HG02642 (cell line): ENCODE results near the gene ANAPC15.
A peak's percentile ranks its signal among the peaks of the same experiment; 100 is the strongest.

ENCODE experiments used
- ATAC-seq: cut with Tn5 transposase; IDR thresholded peaks from one replicate; pipeline ENCODE4 v1.9.1; 2021; ENCODE audit warnings: mild to moderate bottlenecking; ENCODE audit not compliant: unreplicated experiment, poor library complexity

Gene ANAPC15

DNA sequence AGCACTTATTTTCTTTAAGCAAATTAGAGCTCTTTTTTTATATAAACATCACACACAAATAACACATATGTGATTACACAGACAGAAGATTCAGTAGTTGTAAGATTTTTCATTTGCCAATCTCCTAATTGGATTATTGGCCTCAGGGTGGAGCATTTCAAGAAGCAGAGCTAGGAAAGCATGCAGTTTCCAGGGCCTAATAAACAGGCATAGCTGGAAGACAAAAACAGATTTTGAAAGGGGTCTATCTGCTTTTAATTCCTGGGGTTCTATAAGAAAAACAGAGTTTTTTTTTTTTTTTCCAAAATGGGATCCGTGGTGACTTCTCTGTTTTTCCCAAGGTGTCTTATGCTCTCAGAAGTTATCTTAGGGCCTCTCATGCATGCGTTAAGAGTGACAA, 15.4 kb upstream of the ANAPC15 start:
- ATAC-seq: no peak

DNA sequence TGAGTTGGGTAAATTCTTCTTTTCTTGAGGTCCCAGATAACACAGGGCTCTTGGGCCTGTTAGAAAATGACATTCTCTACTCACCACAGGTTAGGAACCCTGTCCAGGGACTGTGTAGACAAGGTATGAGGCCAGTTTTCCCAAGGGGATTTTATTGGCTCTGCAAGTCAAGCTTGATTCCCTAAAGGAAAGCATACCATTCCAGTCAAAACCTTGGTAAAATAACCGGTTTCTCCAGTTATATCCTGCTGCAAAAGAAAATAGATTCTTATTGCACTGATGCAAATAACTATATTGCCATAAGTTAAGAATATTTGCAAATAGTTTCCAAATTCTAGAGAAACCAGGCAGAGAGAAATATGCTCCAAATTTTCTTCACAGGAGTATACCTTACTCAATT, 13.5 kb upstream of the ANAPC15 start:
- ATAC-seq: no peak

DNA sequence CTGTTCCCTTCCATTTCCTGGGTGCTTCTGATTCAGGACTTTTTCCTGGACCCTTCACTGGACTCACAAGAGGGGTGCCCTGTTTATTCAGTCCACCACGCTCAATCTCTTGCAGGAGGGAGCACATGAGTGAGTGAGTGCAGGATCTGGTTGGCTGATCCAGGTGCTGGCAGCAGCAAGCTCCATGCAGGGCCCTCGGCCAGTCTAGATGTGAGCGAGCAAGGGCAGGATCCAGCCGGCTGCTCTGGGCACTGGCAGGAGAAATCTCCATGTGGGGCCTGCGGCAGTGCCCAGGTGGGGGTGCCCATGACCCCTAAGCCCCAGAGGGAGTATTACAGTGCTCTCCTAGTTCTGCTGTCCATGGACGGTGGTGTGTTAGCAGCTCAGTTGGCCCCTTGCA, 11.6 kb upstream of the ANAPC15 start:
- no peak for ATAC-seq

DNA sequence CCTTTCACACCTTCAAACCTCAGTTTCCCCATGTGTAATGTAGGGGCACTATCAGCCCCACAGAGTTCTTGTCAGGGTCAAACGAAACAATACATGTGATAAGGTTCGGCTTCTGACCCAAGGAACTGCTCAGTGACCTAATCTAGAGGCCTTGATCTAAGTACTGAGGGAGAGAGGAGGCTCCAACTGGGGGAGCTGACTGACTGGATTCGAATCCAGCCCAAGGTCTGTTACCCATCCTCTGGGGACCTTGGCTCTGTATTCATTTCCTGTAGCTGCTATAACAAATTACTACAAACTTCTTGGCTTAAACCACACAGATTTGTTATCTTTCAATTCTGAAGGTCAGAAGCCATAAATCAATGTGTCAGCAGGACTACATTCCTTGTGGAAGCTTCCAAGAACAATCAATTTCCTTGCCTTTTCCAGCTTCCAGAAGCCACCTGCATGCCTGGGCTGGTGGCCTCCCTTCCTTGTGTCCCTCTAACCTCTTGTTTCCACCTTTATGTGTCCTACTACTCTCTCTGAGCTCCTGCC, 10.7 kb upstream of the ANAPC15 start:
- ATAC-seq: no peak

DNA sequence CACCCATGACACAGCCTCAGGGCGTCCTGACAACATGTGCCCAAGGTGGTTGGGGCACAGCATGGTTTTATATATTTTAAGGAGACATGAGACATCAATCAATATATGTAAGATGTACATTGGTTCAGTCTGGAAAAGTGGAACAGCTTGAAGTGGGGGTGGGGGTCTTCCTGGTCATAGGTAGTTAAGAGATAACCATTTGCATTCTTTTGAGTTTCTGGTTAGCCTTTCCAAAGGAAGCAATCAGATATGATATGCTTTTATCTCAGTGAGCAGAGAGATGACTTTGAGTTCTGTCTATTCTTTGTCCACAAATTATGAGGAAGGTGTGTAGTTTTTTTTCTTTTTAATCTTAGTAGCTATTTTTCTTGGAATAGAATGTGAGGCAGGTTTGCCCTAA, 10.1 kb upstream of the ANAPC15 start:
- no peak for ATAC-seq

DNA sequence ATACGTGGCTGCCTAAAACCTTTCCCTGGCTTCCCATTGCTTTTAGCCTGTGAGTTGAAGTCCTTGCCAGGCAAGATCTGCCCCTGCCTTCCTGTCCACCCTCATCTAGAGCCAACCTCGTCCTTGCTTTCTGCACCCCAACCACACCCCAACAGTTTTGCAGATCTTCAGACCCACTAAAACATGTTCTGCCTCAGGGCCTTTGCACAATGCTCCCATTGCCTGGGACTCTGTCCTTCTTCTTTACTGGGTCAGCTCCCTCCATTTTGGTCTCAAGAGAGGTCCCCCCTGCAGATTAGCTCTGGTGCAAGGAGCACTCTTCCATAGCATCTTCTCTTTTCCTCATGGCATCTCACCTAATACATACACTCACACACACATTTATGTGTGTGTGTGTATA, 8.4 kb upstream of the ANAPC15 start:
- ATAC-seq: no peak

DNA sequence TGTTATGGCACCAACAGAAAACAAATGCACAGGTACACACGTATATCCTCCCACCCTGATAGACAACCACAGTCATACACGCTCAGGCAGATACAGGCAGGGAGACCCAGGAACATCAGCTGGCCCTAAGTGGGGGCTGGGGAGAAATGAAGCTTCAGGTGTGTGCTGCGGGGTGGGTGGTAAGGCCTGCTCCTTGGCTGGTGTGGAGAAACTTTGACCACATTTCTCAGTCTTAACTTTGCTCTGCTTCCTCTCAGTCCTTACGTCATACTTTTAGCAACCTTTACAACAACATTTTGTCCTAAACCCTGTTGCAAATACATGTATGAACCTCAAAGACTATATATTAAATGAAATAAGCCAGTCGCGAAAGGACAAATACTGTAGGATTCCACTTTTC, 6.7 kb upstream of the ANAPC15 start:
- no peak for ATAC-seq

DNA sequence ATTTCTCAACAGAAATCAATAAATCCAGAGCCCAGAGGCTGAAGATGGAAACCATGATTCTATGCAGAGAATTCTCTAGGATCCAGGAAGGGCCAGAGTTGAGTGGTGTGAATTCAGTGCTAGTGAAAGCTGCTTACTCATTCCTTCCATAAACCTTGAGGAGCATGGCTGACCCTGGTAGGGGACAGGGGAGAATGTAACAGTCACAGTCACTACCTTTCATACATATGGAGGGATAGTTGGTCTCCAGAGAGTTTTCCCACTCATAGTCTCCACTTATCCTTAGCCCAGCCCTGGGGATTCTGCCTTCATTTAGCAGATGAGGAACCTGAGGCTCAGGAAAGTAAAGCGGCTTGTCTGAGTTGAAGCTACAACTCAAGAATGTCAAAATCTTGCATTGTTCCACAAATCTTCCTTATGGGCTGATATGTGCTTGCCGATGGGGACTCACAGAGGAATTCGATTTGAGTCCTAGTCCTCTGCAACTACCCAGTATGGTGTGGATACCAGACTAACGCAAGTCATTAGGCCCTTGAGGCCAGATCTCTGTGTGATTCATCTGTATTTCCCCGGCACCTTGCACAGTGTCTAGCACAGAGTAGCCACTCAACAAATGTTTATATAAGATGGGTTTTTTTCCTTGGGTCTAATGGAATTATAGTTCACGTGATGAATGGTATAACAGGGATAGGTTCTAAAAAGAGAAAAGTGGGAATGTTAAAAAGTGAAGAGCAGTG, 3.7 kb upstream of the ANAPC15 start:
- ATAC-seq: no peak

DNA sequence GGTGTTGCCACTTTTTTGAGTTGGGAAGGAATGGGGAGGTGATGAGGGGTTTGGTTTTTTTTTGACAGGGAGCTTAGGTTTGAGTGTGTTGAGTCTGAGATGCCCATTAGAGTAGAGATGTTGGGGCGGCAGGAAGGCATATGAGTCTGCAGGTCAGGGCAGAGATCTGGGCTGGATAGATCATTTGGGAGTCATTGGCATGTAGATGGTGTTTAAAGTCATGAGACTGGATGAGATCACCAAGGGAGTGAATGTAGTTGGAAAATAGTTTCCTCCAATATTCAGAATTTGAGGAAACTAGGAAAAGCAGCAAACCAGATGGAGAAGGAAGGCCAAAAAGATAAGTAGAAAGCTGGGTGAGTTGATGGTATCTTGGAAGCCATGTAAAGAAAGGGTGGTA, 2.1 kb upstream of the ANAPC15 start:
- no peak for ATAC-seq

DNA sequence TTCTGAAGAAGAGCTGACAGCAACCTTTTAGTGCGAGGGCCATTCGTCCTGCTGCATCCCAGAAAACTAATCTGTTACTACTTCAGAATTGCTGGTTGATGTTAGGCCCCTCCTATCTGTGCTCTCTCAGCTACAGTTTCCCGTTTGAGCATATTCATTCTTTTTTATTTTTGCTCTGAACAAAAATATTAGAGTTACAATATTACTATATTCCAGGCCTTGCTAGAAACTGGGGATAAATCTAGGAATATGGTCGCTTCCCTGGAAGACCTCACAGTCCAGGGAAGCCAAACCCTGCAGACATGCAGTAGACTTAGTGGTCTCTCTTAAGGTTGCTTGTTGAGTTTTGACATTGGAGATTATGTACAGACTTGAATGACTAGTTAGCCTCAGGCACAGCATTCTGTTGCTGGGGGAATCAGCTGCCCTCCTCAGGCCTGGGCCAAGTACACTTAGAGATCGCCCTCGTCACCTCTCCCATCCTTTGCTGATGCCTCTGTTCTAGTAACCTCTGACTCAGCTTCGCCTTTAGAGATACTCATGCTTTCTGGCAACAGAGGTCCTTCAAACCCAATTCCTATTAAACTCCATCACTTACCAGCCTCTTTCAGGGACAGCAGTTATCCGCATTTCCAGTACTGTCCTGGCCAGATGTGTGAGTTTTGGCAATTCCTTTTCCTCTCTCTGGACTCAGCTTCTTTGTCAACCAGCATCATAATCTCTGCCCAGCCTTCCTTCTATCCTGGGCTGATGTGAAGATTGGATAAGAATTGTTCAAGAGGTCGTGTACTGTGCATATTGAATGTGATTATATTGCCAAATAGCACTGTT, 698 bp upstream of the ANAPC15 start:
- peak; percentile 3 for ATAC-seq

DNA sequence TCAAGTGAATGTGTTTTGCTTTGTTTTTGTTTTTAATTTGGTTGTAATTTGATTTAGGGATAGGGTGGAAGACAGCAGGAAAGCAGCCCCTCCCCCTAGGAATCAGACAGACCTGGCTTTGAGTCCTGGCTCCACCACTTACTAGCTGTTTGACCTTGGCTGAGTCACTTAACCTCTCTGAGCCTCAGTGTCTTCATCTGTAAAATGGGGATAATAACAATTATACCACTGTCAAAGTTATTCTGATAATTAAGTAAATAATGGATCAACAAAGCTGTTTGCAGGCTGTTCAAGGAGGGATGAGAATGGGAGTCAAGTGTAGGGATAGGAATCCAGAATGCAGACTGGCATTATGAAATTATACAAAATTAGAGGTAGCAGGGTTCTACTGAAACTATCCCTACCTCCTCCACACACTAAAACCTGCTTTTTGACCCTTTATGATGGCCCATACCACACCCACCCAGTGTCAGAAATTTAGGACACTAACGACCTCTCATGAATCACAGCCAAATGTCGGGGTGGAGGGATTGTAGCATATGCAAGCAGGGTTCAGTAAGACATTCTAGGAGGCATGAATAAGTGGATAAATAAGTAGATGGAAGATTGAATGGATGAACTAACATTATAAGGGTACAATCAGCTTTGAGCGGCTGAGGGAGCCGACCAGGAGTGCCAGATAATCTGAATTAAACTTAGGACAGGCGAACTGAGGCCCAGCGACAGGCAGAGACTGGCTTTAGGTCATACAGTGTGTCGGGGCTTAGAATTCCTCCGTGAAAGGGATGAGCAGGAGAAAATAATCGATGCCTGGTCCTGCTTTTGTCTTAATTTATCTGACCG, 974 bp downstream of the ANAPC15 start:
- ATAC-seq: peak; percentile 2

DNA sequence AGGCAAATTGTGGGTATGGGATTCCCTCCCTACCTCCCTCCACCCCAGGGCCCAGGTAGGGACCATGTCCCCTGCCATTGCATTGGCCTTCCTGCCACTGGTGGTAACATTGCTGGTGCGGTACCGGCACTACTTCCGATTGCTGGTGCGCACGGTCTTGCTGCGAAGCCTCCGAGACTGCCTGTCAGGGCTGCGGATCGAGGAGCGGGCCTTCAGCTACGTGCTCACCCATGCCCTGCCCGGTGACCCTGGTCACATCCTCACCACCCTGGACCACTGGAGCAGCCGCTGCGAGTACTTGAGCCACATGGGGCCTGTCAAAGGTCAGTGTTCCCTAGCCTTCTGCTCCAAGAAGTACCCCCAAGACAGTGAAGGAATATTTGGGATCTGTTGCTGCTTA, 6.6 kb downstream of the ANAPC15 start, which contains the start of gene TOMT:
Gene TOMT, plus strand, starts transcription at position 37 of the 400 bp plus-strand sequence. Its CDS starts 28 bp downstream, at position 65.
- no peak for ATAC-seq

DNA sequence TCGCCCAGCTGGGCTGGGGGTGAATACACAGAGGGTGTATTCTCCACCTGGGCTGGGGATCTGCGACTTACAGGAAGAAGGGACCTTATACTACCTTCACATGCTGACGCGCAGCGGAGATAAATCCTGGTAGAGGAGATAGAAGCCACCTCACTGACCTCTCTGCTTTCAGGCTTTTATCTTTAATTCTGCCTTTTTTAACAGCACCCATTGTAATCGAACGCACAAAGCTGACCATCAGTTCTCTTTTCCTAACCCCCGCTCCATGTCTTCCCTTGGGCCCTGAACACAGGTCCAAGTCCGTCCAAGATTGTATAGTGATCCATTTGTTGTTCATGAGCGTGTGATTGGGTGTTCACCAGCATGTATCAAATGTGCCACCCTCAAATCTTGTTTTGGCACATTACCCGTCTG, 8.7 kb downstream of the ANAPC15 start:
- ATAC-seq: no peak

DNA sequence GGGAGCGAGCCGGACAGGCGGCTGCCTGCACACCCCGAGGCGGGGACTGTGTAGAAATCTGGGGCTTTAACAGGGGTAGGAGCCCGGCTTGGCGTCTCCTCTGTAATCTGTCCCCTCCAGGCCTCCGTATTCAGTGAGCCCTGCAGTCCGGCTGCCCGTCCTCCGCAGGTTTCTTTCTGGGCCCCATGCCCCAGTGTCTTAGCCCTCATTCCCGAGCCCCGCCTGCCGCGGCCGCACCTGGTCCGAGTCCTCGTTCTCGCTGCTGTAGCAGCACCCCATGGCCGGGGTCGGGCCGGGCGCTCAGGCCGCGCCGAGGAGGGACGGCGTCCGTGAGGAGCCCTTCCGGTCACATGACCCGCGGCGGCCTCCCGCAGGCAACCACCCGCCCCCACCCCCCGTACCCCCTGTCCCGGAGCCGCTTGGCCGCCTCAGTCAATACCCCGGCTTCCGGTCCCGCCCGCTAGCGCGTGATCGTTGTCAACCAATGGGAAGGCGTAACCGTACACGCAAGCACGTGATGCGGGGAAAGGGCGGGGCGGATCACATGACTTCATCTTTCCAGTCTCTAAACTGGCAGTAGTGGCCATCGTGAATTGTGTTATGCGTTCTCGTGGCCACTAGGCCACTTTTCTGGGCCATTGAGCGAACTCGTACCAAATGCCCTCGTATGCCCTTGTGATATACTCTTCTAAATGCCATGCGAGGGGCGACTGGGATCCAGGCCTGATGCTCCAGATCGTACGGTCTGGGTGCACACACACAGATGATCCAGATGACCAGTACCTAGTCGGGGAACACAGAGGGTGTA, 9.3 kb downstream of the ANAPC15 start, which contains the start of gene LAMTOR1:
Gene LAMTOR1, minus strand, starts transcription at position 352 of the 808 bp plus-strand sequence. Its CDS starts 73 bp downstream, at position 279.
- peak; percentile 93 for ATAC-seq

DNA sequence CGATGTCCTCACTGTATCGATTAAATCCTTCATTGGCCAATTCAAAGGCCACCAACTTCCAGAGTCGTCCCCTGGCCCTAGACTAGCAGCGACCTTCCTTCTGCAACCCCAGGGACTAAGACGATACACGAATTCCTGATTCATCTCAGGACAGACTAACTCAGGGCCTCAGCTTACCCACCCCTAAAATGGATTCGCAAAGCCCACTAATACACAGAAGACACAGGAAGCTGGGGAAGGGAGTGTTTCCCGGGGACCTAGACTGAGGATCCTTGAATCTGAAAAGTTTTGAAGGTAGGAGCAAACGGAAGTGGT, 9.9 kb downstream of the ANAPC15 start:
- ATAC-seq: no peak

DNA sequence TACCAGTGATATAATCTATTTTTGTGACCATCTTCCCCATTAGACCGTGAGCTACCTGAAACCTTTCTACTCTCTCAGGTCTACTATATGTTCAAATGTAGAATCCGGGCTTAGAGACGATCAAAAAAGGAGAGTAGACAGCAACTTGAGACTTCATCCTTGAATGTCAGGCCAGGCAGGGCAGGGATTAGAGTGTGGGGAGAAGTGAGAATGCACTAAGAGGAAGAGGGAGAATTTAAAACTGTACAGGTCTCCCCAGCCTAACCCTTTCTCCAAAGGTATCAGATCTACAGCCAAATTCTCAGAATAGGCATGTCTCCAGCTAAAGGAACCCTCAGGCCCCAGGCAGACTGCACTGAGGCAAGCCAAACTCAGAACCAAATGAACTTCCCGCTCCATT, 10.3 kb downstream of the ANAPC15 start:
- no peak for ATAC-seq

DNA sequence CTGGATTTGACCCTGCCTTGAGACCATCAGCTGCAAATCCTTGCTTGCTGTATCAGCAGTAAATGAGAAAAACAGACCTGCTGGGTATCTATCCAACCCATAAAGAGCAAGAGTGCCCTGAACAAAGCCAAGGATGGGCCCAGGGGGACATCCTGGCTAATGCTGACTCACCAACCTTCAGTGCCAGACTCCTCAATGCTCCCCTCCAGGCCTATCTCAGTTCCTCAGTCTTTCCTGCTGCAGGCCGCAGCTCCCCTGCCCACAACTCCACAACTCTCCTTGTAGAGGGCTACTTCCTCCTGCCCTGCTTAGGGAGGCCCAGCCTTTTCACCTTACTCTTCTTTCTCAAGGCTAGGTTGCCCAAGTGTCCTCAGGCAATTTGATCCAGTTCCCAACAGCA, 12.0 kb downstream of the ANAPC15 start:
- ATAC-seq: no peak

DNA sequence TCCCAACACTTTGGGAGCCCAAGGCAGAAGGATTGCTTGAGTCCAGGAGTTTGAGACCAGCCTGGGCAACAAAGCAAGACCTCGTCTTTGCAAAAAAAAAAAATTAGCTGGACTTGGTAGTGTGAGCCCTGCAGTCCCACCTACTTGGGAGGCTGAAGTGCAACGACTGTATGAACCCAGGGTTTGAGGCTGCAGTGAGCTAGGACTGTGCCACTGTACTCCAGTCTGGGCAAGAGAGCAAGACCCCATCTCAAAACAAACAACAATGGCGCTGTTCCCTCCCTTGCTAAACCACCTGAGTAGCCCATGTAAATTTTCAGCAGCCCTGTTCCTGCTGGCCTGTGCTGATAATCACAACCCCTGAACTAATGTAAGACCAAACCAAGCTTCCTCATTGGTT, 12.5 kb downstream of the ANAPC15 start:
- ATAC-seq: no peak

DNA sequence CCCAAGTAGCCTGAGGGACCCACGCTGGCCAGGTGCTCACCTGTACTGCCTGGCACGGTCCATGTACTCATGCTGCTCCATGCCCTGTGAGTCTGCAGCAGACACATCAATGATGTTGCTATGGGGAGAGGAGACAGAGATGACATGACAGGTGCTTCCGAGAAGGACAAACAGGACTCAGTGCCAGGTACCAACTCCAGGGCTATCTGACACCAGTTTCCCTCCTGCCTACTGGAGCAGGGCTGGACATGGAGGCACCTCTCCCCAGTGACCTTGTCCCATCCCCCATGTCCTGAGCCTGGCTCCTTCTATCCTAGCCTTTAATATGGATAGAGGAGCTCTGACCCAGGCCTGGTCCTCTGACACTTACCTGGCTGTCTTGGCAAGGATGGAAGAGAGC, 13.8 kb downstream of the ANAPC15 start:
- no peak for ATAC-seq

DNA sequence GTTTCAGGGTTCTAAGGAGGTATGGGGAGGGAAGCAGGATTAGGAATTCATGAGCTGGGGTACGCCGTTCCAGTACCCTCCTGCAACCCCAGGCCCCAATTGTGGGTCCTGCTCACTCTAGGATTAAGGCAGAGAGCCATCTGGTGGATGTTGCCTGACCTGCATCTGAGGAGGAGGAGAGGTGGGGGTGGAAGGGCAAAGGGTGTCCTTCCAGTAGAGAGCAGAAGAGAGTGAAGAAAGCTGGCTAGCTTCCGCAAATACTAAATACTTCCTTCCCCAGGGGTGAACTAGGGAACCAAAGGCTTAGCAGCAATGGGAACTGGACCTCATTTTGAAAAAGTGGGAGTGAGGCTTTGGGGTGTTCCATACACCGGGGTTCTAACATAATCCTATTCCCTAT, 21.2 kb downstream of the ANAPC15 start:
- peak; percentile 65 for ATAC-seq
